Spleen (tissue), 7 donors: ENCODE measurements around the gene AJM1.

Experiments
- POLR2A ChIP-seq, 3 donors: fragments of 450-650 bp; IDR thresholded peaks; one replicate each; pipeline ENCODE4 v1.5.1; 2017; ENCODE audit warnings: antibody characterized with exemption in 3 of 3, mild to moderate bottlenecking in 1 of 3
- POLR2AphosphoS5 ChIP-seq, 3 donors: sonication (generic); formaldehyde crosslinking; IDR thresholded peaks; one replicate each; pipeline ENCODE4 v1.5.1; 2017; ENCODE audit warnings: antibody characterized with exemption in 3 of 3
- TF ChIP-seq, protein P1 (sequence below), 11 experiments: fragments of 200-600 bp in 7 of 11; fragments of 450-650 bp in 4 of 11; sonication (generic) in 4 of 11; IDR thresholded peaks in 8 of 11; conservative IDR thresholded peaks in 3 of 11; 1 replicate in 7 of 11; 2 replicates in 4 of 11; pipeline versions ENCODE4 v1.4.0 to v1.8.0; 2016 to 2021; ENCODE audit warnings: antibody characterized with exemption in 11 of 11, inconsistent platforms in 4 of 11, mild to moderate bottlenecking in 1 of 11
- donor health status: DM: no; HTN: no; CAD: no; lungs with moderate emphysema.
- donor health status: DM: no; HTN: no; CAD: no.
- donor health status: DM: no; HTN: no; CAD: no.

DNA sequence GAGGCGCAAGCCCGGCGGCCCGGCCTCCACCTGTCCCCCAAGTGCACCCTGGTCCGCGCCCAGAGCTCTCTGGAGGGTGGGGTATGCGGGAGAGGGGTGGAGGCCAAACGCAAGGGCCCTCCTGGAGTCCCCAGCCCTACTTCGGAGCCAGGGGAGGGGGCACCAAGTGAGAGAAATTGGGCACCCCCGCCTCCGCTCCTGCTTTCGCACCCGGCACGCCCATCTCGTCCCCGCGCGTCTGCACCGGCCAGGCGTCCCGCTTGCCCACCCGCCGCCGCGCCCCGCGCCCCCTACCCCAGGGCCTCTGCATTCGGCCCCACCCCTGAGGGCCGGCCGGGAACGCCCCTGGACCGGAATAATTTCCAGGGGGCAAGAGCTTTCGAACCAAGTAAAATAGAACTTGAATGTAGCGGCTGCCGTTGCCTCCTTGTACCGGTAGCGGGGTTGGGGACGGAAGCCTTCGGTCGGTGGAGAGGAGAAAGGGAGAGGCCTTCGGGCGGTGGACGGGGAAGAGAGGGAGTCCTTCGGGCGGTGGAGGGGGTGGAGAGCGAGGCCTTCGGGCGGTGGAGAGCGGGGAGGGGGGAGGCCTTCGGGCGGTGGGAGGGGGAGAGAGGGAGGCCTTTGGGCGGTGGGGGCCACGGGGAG lies 6.2 kb downstream of the AJM1 start:
- TF ChIP-seq POLR2A (IDR thresholded peaks at IDR 0.05), result no peak
- TF ChIP-seq, protein P1, sequence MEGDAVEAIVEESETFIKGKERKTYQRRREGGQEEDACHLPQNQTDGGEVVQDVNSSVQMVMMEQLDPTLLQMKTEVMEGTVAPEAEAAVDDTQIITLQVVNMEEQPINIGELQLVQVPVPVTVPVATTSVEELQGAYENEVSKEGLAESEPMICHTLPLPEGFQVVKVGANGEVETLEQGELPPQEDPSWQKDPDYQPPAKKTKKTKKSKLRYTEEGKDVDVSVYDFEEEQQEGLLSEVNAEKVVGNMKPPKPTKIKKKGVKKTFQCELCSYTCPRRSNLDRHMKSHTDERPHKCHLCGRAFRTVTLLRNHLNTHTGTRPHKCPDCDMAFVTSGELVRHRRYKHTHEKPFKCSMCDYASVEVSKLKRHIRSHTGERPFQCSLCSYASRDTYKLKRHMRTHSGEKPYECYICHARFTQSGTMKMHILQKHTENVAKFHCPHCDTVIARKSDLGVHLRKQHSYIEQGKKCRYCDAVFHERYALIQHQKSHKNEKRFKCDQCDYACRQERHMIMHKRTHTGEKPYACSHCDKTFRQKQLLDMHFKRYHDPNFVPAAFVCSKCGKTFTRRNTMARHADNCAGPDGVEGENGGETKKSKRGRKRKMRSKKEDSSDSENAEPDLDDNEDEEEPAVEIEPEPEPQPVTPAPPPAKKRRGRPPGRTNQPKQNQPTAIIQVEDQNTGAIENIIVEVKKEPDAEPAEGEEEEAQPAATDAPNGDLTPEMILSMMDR (IDR thresholded peaks at IDR 0.05 in 8 of 11, conservative IDR thresholded peaks at IDR 0.05 in 3 of 11), result no peak
- TF ChIP-seq POLR2AphosphoS5 (IDR thresholded peaks at IDR 0.05), result no peak
